GM18520 (cell line): ENCODE data around the gene ZNF607.

Experiments
- ATAC-seq: cut with Tn5 transposase; IDR thresholded peaks from one replicate; pipeline ENCODE4 v1.9.1; 2021; ENCODE audit not compliant: unreplicated experiment

The ZNF607 gene

GRCh38 chr19:37654118-37654517, 65.4 kb downstream of the ZNF607 start:
- no peak for ATAC-seq
